Muscle of leg (tissue), 11 donors: ENCODE measurements around the gene IQSEC3. TPM values are rescaled to one million over a fixed set of nuclear protein-coding genes. Genes with fewer than 3 reads are reported as not detected.
"Not testable (repeated sequence)": the region's sequence is repeated elsewhere in the genome, so short reads cannot be mapped to it uniquely, and the experiment has no call there.

Source experiments
- DNase-seq: peaks from one replicate; pipeline ENCODE4 v3.0.0; 2013
- H3K27ac ChIP-seq: one replicate; pipeline ENCODE4 v1.5.1; 2013; ENCODE audit warnings: mild to moderate bottlenecking, low read length, control low read depth
- H3K27me3 ChIP-seq: one replicate; pipeline ENCODE4 v1.6.1; 2013; ENCODE audit warnings: low read length; ENCODE audit not compliant: control insufficient read depth, insufficient read depth
- H3K36me3 ChIP-seq: one replicate; pipeline ENCODE4 v1.6.1; 2013; ENCODE audit warnings: low read length; ENCODE audit not compliant: control insufficient read depth, insufficient read depth
- H3K4me1 ChIP-seq: one replicate; pipeline ENCODE4 v1.6.1; 2013; ENCODE audit warnings: low read length; ENCODE audit not compliant: control insufficient read depth, insufficient read depth
- H3K4me3 ChIP-seq: one replicate; pipeline ENCODE4 v1.5.1; 2013; ENCODE audit warnings: low read length, control low read depth
- H3K9me3 ChIP-seq: replicated peaks from 2 replicates; pipeline ENCODE4 v1.6.1; 2013; ENCODE audit warnings: low read depth, low read length; ENCODE audit not compliant: control insufficient read depth
- whole genome bisulfite sequencing: methylation state at CpG from one replicate; pipeline ENCODE4 v1.1.5; 2013; ENCODE audit warnings: missing lambda C conversion rate; ENCODE audit not compliant: insufficient coverage; 5-methylcytosine and 5-hydroxymethylcytosine counted together
- polyA plus RNA-seq, 8 donors: library from polyadenylated mRNA; unstranded; fragments of 120-200 nt; gene quantifications; one replicate each; pipeline versions ENCODE4 v1.2.1 to v1.2.3, GENCODE V29; 2013; ENCODE audit warnings: inconsistent platforms in 1 of 8, low replicate concordance in 1 of 8; ENCODE audit not compliant: insufficient read length in 8 of 8, insufficient read depth in 1 of 8
- total RNA-seq: library from RNA; stranded (reverse); fragments of 120-200 nt; gene quantifications from one replicate; pipeline ENCODE4 v1.2.4, GENCODE V29; 2013

The IQSEC3 gene
- total and polyA plus RNA-seq, 9 donors = 1.1 to 4.8 (median 2.9) TPM

GRCh38 chr12:52902-53734 lies 13.4 kb upstream of the IQSEC3 start:
- not testable (repeated sequence) for H3K27ac ChIP-seq, DNase-seq, H3K36me3 ChIP-seq, H3K9me3 ChIP-seq, H3K4me3 ChIP-seq, H3K4me1 ChIP-seq
- no CpG with 5 or more reads among the region's 4 CpGs for WGBS
- peaks cover 25% of the 10 kb centered on the region for H3K27me3 ChIP-seq

DNA sequence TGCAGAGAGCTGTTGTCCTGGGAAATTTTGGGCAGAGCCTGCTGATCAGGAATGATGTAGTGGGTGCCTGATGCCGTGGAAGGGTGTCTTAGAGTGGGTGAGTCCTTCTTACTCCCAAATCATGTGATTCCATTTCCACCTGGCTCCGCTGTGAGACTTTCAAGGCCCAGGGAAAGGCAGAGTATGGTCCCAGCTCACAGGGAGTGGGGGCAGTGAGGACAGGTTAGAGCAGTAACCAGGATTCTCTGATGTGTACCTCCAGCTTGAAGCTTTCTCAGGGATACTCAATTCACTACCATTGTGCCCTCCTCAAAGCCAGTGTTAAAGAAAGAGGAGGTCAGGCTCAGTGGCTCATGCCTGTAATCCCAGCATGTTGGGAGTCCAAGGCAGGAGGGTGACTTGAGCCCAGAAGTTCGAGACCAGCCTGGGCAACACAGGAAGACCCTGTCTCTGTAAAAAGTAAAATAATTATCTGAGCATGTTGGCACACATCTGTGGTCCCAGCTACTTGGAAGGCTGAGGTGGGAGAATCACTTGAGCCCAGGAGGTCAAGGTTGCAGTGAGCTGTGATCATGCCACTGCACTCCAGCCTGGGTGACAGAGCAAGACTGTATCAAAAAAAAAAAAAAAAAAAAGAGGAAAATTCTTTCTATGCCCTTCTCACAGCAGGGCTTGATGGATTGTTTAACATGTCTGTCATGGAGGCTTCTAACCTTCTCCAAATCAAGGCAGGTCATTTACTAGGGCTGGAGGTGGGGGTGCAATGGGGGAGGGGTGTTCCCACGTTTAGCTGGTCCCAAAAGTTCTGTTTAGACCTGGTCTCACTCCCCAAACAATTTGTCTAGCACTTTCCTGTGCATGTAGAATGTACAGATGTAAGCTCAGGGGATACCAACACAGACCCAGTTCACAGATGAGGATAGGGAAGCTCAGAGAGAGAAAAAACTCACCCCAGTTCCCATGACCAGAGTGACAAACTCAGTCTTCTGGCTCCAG lies 12.5 kb upstream of the IQSEC3 start:
- Histone ChIP-seq H3K4me3 (no peak overlapping the region), H3K36me3 (no peaks in the 10 kb centered on the region), H3K27me3 (peaks cover 25% of the 10 kb centered on the region), H3K4me1 (no peaks in the 10 kb centered on the region), H3K27ac (no peak overlapping the region), H3K9me3 (no peaks in the 10 kb centered on the region)
- DNase-seq = no peak
- WGBS = 54% methylated on average over 1 of the region's 4 CpGs

DNA sequence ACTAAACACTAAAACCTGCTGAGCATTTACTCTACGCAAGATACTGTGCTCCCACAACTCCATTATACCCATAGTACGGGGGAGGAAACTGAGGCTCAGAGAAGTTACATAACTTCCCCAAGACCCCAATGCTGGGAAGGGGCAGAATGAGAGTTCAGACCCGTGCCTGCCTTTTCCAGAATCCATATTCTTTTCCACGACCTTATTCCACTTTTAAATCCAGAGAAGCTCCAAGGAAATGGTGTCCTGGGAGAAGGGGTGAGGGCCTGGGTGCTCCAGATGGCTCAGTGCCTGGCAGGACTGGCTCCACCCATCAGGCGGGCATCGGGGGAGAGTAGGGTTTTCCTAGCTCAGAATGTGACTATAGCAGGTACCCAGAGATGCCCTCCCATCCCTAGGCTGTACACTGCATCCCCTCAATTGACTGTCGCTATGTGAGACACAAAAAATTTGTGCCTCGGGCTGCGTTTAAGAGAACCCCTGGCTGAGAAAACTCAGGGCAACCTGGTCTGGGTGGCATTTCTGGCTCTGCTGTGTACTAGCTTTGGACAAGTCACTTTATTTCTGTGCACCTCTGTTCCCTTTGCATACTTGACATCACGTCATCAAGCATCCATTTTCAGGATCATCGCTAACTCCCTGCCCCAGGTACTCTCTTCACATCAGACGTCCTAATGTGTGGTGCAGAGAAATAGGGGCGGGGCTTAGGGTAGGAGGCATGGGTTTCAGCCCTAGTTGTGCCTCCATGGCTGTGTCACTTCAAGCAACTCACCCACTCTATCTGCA lies 11.6 kb upstream of the IQSEC3 start:
- no peaks in the 10 kb centered on the region for H3K4me1 ChIP-seq
- no peak overlapping the region for H3K27ac ChIP-seq
- no peaks in the 10 kb centered on the region for H3K9me3 ChIP-seq
- H3K27me3 ChIP-seq = peaks cover 25% of the 10 kb centered on the region
- no peak overlapping the region for H3K4me3 ChIP-seq
- 72% methylated on average over 8 of the region's 13 CpGs for WGBS
- no peak for DNase-seq
- no peaks in the 10 kb centered on the region for H3K36me3 ChIP-seq

DNA sequence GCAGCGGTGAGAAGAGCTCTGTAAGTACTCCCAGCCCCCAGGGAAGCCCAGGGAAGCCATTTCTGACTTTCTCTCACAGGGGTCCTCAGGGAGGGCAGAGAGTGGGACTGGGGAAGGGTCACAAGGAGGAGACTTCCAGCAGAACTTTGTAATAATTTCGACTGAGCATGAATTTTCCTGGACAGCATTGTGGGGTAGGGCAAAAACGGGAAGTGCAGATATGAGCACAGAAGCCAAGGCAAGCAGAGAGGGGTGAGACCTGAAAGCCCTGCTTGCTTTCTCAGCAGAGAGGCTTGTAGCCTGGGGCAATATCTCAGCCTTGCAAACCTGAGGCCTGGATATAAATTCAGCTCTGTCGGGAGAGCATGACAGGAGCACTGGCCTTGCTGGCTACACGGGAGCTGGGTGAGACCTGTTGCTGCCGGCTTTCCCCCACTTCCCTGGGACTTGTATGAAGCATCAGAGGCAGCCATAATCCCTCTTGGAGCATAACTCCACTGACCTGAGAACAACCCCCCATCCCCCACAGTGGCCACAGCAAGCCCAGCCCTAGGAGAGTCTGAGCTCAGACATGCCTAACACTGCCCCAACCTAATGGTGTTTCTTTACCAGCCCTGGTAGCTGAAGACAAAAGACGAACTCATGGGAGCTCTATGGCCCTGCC lies 9.8 kb upstream of the IQSEC3 start:
- H3K36me3 ChIP-seq = no peaks in the 10 kb centered on the region
- H3K27ac ChIP-seq = no peak overlapping the region
- H3K27me3 ChIP-seq = peaks cover 25% of the 10 kb centered on the region
- no peaks in the 10 kb centered on the region for H3K9me3 ChIP-seq
- no peak overlapping the region for H3K4me3 ChIP-seq
- no peak for DNase-seq
- 66% methylated on average over 7 of the region's 7 CpGs for WGBS
- H3K4me1 ChIP-seq = no peaks in the 10 kb centered on the region

- Histone ChIP-seq H3K36me3 (no peaks in the 10 kb centered on the region), H3K27ac (no peak overlapping the region), H3K27me3 (peaks cover 25% of the 10 kb centered on the region), H3K9me3 (no peaks in the 10 kb centered on the region), H3K4me1 (no peaks in the 10 kb centered on the region), H3K4me3 (no peak overlapping the region)
- DNase-seq = no peak
- 79% methylated on average over 6 of the region's 7 CpGs for WGBS
Measured at GRCh38 chr12:57539-57938, 9.0 kb upstream of the IQSEC3 start.

- Histone ChIP-seq H3K4me3 (no peak overlapping the region), H3K36me3 (no peaks in the 10 kb centered on the region), H3K27me3 (peaks cover 23% of the 10 kb centered on the region), H3K9me3 (no peaks in the 10 kb centered on the region), H3K4me1 (no peaks in the 10 kb centered on the region), H3K27ac (no peak overlapping the region)
- DNase-seq = no peak
Measured at GRCh38 chr12:58832-59231, 7.7 kb upstream of the IQSEC3 start.

DNA sequence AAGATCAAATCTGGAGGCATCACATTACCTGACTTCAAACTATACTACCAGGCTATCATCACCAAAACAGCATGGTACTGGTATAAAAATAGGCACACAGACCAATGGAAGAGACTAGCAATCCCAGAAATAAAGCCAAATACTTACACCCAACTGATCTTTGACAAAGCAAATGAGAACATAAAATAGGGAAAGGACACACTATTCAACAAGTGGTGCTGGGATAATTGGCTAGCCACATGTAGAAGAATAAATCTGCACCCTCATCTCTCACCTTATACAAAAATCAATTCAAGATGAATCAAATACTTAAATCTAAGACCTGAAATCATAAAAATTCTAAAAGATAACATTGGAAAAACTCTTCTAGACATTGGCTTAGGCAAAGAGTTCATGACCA lies 4.7 kb upstream of the IQSEC3 start:
- not testable (repeated sequence) for H3K27me3 ChIP-seq, H3K36me3 ChIP-seq, H3K9me3 ChIP-seq, H3K4me3 ChIP-seq, DNase-seq, H3K27ac ChIP-seq, H3K4me1 ChIP-seq

DNA sequence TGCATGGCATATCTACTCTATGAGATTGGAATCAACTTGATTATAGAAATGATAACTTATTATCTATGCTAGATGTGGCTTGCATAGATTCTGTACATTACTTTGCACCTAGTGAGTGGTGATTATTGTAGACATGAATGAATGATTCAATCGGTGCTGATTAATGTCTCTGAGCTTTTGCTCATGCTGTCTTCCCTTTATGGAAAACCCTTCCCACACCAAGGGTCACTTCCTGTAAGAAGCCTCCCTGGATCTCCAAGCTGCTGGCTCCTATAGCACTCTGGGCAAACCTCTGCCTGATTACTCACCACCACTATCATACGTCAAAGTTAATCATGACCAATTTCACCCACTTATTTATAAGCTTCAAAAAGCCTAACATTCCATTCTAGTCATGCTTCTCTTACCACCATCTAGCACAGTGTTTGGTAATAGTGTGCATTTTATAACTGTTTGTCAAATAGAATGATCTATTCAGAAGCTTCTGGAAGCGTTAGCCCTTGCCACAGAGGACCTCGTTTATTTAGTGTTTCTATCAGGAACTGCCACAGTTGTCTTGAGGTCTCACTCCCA lies 990 bp upstream of the IQSEC3 start:
- WGBS = no CpG with 5 or more reads among the region's 4 CpGs
- H3K9me3 ChIP-seq, DNase-seq, H3K4me1 ChIP-seq, H3K4me3 ChIP-seq, H3K36me3 ChIP-seq, H3K27me3 ChIP-seq, H3K27ac ChIP-seq: not testable (repeated sequence)

GRCh38 chr12:66782-67504 lies 376 bp downstream of the IQSEC3 start:
- H3K4me1 ChIP-seq, H3K27me3 ChIP-seq, H3K36me3 ChIP-seq, H3K27ac ChIP-seq, H3K4me3 ChIP-seq, H3K9me3 ChIP-seq: not testable (repeated sequence)
- WGBS = 0% methylated on average over 16 of the region's 66 CpGs
- DNase-seq = peak; percentile 59
